RPMI7951 (cell line): ENCODE measurements around the gene STRIP2. TPM values are rescaled to one million over a fixed set of nuclear protein-coding genes. Genes with fewer than 3 reads are reported as not detected.
A peak's percentile ranks its signal among the peaks of the same experiment; 100 is the strongest.

Experiments
- DNase-seq: peaks from one replicate; pipeline ENCODE4 v3.0.0-alpha.2; 2012; ENCODE audit warnings: low read depth
- total RNA-seq: library from RNA; depleted of rRNA; stranded (reverse); fragments of >200 nt; shearing (Covaris generic); gene quantifications from 2 replicates; pipeline ENCODE4 v1.2.3, GENCODE V29; 2014

The STRIP2 gene
- total RNA-seq, 1 experiment from 2014 or later = 6.4 TPM

- DNase-seq = no peak
Observed at GRCh38 chr7:129493555-129493954, 59.3 kb downstream of the STRIP2 start.

DNA sequence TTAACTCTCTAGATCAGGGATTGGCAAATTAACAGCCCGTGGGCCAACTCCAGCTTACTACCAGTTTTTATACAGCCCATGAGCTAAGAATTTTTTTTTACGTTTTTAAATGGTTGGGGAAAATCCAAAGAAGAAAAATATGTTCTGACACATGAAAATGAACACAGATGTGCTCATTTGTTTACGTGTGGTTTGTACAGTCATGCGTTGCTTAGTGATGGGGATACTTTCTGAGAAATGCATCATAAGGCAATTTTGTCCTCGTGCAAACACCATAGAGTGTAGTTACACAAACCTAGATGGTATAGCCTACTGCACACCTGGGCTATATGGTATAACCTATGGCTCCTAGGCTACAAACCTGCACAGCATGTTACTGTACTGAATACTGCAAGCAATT lies 59.8 kb downstream of the STRIP2 start:
- peak; percentile 72 for DNase-seq

GRCh38 chr7:129495987-129496386 lies 61.8 kb downstream of the STRIP2 start:
- no peak for DNase-seq

GRCh38 chr7:129496653-129497052 lies 62.4 kb downstream of the STRIP2 start:
- DNase-seq = no peak

DNA sequence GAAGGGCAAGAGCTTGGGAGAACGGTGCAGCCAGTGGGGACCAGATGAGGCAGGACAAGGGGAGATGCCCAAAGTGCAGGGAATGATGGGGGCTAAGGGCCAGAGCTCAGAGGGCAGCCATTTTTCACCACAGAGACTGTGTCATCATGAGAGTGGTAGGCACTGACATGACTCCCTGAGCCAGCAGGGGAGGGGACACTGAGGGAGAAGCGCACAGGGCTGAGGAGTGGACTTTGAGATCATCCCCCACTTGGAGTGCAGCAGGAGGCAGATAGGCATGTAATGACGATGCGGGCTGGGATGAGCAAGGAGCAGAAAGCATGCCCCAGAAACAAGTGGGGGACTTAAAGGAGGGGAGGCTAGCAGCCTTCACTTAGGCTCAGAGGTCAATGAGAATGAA lies 62.9 kb downstream of the STRIP2 start:
- no peak for DNase-seq

GRCh38 chr7:129498021-129498420 lies 63.8 kb downstream of the STRIP2 start:
- no peak for DNase-seq

GRCh38 chr7:129499999-129500398 lies 65.8 kb downstream of the STRIP2 start:
- no peak for DNase-seq

DNA sequence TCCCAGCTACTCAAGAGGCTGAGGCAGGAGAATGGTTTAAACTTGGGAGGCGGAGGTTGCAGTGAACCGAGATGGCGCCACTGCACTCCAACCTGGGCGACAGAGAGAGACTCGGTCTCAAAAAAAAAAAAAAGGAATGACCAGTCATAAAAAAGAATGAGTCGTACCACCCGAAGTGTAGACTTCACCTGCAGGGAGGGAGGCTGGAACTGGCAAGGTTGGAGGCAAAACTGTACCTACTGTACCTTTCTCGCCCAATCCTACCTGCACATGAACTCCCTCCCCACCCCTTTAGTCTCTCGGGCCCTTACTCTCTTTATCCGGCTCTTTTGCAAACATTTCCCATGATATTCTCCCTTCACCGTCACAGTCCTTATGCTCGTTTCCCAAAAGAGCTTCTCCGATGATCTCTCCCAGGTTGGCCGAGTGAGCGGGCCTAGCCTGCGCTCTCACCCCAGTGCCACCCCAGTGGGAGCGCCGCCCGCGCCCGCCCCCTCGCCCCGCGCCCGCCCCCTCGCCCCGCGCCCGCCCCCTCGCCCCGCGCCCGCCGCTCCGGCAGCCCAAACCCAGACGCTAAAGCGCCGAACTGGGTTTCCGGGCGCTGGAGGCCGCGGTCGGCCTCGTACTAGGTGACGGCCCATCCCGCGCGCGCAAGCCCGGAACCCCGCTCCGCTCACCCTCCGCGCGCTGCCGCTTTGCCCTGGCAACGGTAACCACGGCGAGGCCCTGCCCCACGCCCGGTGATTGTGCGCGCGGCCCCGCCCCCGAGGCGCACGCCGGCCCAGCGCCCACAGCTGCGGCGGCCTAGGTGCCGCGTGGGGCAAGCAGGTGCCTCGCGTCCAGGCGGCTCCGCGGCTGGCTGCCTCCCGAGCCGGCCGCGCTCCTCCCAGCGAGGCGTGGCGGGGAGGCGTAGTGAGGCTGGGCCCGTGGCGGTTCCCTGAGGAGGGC lies 67.8 kb downstream of the STRIP2 start, which contains the start of gene SMKR1:
Gene SMKR1 (plus strand): TSS at position 772 of the 948 bp plus-strand sequence. CDS start 294 bp downstream, outside the sequence.
- peak; percentile 64 for DNase-seq

DNA sequence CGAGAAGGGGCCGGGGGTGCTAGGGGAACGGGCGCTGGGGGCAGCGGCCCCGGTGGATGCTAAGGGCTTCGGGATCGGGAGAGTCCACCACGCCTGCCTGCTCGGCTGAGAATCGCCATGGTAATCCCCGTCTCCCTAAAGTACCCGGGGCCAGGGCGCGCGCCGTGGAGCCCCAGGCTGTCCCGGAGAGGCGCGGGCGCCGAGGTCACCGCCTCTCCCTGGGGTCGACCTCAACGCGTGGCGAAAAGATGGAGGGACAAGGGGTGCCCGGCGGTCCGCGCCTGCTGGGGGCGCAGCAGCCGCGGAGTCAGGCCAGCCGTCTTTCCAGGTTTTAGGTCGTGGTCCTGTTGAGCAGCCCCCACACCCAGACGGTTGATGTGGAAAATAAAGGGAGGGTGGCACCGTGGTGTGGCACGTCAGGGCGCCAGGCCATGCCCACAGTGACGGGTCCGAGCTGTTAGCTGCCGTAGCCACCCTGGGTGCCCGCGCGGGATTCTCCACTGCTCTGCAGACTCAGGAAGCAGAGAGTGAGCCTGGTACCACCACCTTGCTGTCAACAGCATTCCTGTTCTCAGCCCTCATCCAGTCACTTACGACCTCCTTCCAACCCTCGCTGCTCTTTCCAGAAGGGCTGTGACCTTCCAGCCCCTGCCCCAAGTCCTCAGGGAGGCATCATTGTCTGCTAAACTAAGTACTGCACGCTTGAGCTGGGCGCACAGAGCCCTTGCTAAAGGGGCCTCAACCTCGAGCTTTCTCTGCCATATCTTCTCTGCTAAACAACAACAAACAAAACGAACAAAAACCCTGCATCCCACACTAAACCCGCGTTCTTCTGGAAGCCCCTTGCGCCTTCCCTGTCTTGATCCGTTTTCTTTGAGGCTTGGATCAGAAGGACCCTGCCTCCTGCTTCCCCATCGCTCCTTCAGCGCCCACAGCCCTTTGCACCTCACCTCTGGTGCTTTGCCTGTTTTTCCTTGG lies 68.8 kb downstream of the STRIP2 start:
- DNase-seq = no peak

GRCh38 chr7:129503725-129504124 lies 69.5 kb downstream of the STRIP2 start:
- no peak for DNase-seq

DNA sequence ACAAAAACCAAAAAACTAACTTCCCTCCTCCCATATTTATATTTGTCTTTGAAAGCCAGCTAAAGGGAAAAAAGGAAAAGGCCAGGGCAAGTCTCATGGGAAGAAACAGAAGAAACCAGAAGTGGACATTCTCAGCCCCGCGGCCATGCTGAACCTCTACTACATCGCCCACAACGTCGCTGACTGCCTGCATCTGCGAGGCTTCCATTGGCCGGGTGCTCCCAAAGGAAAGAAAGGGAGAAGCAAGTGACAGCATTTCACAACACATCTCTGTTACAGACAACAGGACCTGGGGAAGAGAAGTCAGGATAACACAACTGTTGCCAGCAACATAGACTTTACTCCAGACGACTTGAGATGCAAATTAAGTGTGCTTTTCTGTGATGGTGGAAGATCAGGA lies 78.0 kb downstream of the STRIP2 start:
- no peak for DNase-seq

DNA sequence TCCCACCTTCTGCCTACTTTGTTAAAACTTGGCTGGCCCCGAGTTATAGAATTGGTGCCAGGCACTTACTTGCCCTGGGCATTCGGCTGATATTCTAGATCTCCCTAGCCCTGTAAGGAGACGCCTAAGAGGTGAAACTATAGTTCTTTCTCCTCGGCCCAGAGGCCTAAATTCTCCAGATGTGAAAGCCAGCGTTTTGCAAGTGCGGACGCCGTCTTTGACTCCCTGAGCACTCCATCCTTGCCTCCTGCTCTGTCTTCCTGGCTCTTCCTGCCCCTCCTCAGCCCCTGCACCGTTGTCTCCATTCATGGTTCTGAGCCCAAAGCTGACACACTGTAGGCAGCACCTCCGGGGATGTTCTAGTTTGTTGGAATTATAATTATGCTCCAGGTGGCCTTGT lies 79.3 kb downstream of the STRIP2 start:
- no peak for DNase-seq

GRCh38 chr7:129514683-129515082 lies 80.5 kb downstream of the STRIP2 start:
- peak; percentile 29 for DNase-seq

DNA sequence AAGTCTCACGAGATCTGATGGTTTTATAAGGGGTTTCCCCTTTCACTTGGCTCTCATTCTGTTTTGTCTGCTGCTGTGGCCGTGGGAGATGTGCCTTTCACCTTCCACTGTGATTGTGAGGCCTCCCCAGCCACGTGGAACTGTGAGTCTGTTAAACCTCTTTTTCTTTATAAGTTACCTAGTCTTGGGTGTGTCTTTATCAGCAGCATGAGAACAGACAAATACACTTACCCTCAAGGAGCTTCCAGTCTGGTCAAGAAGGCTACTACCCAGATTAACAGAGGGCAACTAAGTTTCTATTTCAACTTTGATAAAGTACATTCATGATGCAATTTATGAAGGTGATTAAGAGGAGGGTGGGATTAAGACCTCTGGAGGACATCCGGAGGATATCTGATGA lies 81.1 kb downstream of the STRIP2 start:
- DNase-seq = no peak

DNA sequence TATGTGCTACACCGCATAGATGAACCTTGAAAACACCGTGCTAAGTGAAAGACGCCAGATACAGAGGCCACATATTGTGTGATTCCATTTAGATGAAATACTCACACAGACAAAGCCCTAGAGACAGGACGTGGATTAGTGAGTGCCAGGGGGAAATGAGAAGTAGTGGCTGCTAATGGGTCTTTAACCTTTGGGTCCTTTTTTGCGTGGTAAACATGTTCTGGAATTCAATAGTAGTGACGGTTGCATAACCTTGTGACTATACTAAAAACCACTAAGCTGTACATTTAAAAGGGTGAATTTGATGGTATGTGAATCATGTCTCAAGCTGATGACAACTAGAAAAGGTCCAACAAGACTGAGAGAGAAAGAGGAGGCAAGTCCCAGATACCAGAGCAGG lies 83.7 kb downstream of the STRIP2 start:
- DNase-seq = no peak

DNA sequence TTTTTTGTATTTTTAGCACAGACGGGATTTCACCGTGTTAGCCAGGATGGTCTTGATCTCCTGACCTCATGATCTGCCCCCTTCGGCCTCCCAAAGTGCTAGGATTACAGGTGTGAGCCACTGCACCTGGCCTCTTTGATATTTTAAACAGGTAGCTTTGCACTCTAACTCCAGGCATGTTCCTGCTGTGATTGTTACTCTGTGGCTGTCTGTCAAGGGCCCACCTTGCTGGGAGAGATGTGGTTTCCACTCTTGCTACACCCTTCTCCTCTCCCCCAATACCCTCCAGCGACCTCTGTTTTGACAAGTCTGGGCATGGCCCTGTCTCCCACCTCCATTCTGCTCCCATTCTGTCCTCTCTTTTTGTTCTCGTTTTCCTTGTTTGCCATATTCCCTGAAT lies 85.2 kb downstream of the STRIP2 start:
- DNase-seq = no peak

GRCh38 chr7:129522088-129522970 lies 88.1 kb downstream of the STRIP2 start:
- DNase-seq = no peak

DNA sequence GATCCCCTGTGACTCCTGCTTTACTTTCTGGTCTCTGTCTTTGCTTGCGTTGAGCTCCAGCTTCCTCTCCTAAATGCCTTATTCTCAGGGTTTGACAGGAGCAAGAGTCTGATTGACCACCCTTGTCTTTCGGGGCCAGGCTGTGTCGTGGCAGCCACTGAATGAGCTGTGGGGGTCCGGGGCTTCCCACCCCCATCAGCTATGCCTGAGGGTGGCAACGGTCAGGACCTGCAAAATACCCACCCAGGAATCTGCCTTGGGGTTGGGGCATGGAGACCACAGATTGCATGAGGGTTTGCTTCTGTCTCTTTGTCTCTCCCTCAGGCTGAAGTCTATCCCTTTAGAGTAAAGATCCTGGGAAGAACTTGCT lies 88.7 kb downstream of the STRIP2 start:
- no peak for DNase-seq

DNA sequence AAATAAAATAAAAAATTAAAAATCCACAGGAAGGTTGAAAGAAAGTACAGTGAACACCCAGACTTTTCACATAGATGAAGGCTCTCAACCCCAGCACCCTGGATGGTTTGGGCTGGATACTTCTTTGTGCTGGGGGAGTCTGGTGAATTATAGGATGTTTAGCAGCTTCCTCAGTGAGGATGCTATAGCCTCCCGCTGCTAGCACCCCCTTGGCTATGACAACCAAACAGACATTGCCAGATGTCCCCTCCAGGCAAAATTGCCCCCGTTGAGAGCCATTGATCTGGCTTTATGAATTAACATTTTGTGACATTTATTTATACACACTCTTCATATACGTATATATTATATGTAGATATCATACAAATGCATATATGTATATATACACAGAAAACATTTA lies 89.7 kb downstream of the STRIP2 start:
- DNase-seq = no peak

DNA sequence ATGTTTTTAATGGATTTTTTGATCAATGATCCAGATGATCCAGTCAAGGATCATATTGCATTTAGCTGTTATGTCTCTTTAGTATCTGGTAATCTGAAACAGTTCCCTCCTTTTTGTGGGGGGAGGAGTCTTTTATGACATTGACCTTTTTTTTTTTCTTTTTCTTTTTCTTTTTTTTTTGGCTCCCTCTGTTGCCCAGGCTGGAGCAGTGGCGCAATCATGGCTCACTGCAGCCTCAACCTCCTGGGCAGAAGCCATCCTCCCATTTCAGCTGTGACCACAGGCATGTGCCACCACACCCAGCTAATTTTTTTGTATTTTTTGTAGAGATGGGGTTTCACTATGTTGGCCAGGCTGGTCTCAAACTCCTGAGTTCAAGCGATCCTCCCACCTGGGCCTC lies 90.2 kb downstream of the STRIP2 start:
- DNase-seq = peak; percentile 84

DNA sequence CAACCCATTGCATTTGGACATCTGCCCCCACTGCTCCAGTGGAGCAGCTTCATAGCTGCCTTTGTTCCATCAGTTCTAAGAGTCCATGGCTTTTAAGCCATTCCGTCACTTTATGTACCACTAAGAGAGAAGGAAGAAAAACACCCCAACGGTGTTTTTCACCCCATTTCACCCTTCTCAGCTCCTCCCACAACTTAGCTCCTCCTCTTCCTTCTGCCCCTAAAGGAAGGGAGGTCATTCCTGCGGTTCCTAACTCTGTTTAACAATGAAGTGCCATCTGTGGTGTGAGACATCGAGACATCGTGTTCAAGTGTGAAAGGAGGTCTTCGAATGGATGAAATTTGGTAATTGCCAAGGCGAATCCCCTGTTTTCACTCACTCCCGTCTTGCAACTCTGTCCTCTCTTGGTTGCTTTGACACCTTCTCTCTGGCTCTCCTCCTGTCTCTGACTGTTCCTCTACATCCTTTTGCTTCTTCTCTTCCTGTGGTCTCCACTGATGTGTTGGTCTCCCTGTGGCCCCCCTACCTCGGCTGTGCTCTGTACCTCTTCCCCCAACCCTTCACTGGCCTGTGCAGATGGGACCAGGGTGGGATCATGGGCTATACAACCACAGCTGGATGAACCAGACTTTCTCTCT lies 91.1 kb downstream of the STRIP2 start:
- no peak for DNase-seq
